Kidney epithelial cell (primary cell): ENCODE data around the gene RTP1. TPM values are rescaled to one million over a fixed set of nuclear protein-coding genes. Genes with fewer than 3 reads are reported as not detected.

Experiments used
- DNase-seq: peaks from one replicate; pipeline ENCODE4 v3.0.0-alpha.2; 2010; ENCODE audit warnings: low read depth
- H3K27me3 ChIP-seq: 2 replicates; pipeline ENCODE4 v1.6.0; 2011; ENCODE audit warnings: low read length; ENCODE audit not compliant: control insufficient read depth, insufficient read depth
- H3K36me3 ChIP-seq: 2 replicates; pipeline ENCODE4 v1.5.1; 2011; ENCODE audit warnings: low read length; ENCODE audit not compliant: control insufficient read depth, insufficient read depth
- H3K4me3 ChIP-seq: 2 replicates; pipeline ENCODE4 v1.5.1; 2011; ENCODE audit warnings: low read depth, mild to moderate bottlenecking, control low read depth, low read length
- CTCF ChIP-seq: IDR thresholded peaks from 2 replicates; pipeline ENCODE4 v1.5.1; 2011; ENCODE audit warnings: mild to moderate bottlenecking, moderate library complexity, low read length, control low read depth, inconsistent platforms; ENCODE audit not compliant: insufficient read depth, poor library complexity, severe bottlenecking
- total RNA-seq: library from RNA; depleted of rRNA; stranded (reverse); fragments of >200 nt; gene quantifications from 2 replicates; pipeline ENCODE4 v1.2.3, GENCODE V29; 2015

RTP1 gene
- total RNA-seq, 1 donor from 2014 or later: not detected

GRCh38 chr3:187209491-187209890, 12.2 kb downstream of the RTP1 start:
- H3K4me3 ChIP-seq: no peak overlapping the region

GRCh38 chr3:187210091-187210490, 12.8 kb downstream of the RTP1 start:
- Histone ChIP-seq H3K4me3 (no peak overlapping the region), H3K36me3 (no peaks in the 10 kb centered on the region), H3K27me3 (no peaks in the 10 kb centered on the region)
- no peak for TF ChIP-seq CTCF
- DNase-seq: no peak

More at GRCh38 chr3:187209491-187209890, 12.2 kb downstream of the RTP1 start:
- Histone ChIP-seq H3K36me3 (no peaks in the 10 kb centered on the region), H3K27me3 (no peaks in the 10 kb centered on the region)
- TF ChIP-seq CTCF: no peak
- DNase-seq: no peak

GRCh38 chr3:187210545-187211327, 13.4 kb downstream of the RTP1 start:
- Histone ChIP-seq H3K4me3 (no peak overlapping the region), H3K27me3 (no peaks in the 10 kb centered on the region), H3K36me3 (no peaks in the 10 kb centered on the region)
- DNase-seq: no peak
- TF ChIP-seq CTCF: no peak

- Histone ChIP-seq H3K4me3 (no peak overlapping the region), H3K27me3 (no peaks in the 10 kb centered on the region), H3K36me3 (no peaks in the 10 kb centered on the region)
- TF ChIP-seq CTCF: no peak
- DNase-seq: no peak
Observed at GRCh38 chr3:187211532-187212195, 14.4 kb downstream of the RTP1 start.

GRCh38 chr3:187212196-187212545, 14.9 kb downstream of the RTP1 start:
- no peaks in the 10 kb centered on the region for H3K27me3 ChIP-seq
- no peak for TF ChIP-seq CTCF
- no peaks in the 10 kb centered on the region for H3K36me3 ChIP-seq
- no peak for DNase-seq
- no peak overlapping the region for H3K4me3 ChIP-seq
